GM21390 (cell line): ENCODE results near the gene PTGES3L.
"Not testable (repeated sequence)": the region's sequence is repeated elsewhere in the genome, so short reads cannot be mapped to it uniquely, and the experiment has no call there.

Experiments
- ATAC-seq: cut with Tn5 transposase; IDR thresholded peaks from one replicate; pipeline ENCODE4 v1.9.1; 2021; ENCODE audit not compliant: unreplicated experiment

PTGES3L gene

DNA sequence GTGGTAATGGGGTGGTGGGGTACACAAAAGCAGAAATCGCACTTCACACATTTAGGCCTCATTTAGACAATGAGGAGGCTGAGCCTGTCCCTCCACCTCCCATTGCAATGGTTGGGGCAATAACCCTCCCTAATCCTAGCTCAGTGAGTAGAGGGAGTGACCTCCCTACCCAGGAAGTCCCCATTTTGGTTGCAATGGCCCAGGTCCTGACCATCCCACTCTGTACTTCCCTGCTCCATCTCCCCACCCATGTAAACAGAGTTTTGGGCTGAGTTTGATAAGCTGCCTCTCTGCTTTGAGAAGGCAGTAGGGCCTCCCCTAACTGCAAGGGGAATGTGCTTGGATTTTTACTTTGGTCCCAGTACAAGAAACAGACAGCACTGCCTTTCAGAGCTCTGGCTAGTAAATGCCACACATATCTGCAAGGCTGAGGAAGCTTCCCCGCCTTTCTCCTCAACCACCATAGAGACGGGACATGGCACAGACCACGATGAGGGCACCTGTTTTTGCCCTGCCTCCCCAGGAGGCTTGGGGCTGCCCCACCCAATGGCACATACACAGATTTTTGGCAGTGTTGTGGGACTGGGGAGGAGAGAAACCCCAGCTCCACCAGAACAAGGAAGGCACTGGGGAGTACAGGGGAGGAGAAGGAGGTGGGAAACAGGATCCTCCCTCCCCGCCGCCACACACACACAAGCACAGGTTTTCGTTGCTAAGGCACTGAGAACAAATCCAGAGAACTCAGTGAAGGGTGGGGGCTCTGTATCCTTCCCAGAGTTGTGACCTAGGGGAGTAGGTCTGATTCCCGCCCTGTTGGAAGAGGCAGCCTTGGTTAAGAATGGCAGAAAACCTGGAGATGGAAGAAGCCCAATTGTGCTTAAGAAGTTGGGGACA, 35.0 kb upstream of the PTGES3L start:
- no peak for ATAC-seq

DNA sequence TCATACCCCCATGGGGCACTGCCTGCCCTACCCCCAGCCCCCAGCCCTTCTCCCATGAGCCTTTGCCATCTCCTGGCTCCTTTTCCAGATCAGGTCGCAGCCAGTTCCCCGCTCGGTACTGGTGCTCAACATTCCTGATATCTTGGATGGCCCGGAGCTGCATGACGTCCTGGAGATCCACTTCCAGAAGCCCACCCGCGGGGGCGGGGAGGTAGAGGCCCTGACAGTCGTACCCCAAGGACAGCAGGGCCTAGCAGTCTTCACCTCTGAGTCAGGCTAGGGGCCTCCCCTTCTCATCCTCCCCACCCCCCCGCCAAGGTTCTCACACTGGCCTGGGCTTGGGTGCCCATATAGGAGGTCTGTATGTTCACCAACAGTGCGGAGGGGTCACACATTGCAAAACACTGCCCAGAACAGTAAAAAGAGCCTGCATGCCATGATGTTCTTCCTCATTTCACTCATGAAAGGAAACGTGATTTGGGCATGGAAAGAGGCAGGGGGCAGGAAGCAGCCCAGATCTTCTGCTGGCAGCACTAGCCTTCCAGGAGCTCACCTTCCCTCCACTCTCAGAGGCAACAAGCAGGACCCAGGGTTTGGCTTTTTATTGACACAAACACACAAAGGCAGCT, 34.3 kb upstream of the PTGES3L start:
- no peak for ATAC-seq

DNA sequence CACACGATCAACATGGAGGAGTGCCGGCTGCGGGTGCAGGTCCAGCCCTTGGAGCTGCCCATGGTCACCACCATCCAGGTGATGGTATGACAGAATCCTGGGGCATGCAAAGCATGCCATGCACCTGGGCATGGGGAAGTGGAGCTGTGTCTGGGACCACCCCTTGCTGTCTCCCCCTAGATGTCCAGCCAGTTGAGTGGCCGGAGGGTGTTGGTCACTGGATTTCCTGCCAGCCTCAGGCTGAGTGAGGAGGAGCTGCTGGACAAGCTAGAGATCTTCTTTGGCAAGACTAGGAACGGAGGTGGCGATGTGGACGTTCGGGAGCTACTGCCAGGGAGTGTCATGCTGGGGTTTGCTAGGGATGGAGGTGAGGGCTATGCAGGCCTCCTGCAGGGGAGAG, 33.4 kb upstream of the PTGES3L start:
- no peak for ATAC-seq

DNA sequence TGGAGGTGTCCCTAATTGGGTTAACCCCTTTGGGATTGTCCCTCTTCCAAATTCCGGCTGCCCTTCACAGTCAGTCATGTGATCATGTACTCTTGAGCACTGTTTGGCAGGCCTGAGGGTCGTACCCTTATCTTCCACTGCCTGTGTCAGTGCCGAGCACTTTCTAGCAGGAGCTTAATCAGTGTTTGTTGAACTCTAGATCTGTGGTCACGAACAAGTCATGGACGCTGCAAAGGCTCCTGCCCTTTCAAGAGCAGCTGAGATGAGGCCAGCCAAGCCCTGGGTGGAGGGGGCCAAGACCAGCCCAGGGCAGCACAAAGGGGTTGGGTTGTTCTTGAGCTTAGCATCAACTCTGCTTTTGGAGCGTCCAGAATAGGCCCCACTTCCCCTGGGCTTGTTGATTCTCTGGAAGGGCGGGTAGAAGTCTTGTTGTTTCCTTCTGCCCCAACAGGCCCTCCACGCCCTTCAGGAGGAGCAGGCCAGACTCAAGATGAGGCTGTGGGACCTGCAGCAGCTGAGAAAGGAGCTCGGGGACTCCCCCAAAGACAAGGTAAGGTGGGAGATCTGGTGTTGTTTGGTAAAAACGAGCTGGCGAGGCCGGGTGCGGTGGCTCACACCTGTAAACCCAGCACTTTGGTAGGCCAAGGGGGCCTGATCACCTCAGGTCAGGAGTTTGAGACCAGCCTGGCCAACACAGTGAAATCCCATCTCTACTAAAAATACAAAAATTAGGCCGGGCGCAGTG, 32.0 kb upstream of the PTGES3L start:
- ATAC-seq, result no peak

DNA sequence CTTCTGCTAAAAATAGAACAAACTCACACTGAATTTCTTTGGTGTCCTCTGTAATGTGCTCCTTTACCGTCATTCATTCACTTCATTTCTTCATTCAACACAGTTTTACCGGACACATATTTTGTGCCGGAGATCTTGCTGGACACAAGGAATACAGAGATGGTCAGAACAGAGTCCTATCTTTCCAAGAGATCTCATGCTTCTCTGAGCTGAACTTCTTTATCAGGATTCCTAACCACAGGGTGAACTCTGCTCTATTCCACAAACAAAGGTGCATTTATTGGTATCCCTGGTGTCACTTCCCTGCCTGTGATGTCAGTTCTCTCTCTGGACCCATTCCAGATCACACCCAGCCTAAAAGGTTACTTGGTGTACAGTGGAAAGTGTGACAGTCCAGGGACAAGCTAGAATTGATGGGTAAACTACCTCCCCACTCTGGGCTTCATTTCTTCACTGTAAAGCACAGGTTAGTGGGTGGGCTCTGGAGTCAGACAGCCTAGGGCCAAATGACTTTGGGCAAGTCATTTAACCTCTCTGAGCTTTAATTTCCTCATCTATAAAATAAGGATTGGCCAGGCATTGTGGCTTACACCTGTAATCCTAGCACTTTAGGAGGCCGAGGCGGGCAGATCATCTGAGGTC, 30.9 kb upstream of the PTGES3L start:
- no peak for ATAC-seq

DNA sequence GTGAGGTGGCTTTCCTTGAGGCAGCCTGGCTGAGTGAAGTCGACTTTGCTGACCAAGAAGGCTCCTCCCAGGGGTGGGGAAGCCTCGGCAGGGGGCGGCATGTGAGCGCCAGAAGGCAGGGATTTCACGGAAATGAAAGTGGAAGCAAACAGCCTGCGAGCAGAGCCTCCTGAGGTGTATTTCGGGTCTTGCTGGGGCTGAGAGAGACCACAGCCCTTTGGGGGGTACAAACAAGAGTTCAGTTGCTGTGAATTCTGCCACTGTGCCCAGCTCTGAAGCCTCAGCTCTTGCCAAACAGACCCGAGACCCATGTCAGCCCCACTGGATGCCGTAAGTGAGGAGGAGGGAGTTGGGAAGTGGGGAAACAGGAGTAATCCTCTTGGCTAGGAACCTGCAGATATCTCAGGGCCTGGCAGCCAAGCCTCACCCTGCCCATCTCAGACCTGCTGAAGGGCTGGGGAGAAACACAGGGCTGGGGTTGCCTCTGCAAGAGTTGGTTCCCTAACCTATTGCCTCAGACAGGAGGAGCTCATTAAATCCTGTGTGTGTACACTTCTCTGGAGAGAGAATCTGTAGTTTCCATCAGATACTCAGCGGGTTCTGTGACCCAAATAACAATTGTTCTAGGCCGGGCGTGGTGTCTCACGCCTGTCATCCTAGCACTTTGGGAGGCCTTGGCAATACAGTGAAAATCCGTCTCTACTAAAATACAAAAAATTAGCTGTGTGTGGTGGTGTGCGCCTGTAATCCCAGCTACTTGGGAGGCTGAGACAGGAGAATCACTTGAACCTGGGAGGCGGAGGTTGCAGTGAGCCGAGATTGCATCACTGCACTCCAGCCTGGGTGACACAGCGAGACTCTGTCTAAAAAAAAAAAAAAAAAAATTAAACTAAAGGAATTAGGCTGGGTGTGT, 27.0 kb upstream of the PTGES3L start, which contains the start of gene IFI35:
TSS of gene IFI35 (plus strand) at position 146 of the 913 bp plus-strand sequence. CDS start at position 310, 164 bp downstream.
- peak; percentile 81 for ATAC-seq

DNA sequence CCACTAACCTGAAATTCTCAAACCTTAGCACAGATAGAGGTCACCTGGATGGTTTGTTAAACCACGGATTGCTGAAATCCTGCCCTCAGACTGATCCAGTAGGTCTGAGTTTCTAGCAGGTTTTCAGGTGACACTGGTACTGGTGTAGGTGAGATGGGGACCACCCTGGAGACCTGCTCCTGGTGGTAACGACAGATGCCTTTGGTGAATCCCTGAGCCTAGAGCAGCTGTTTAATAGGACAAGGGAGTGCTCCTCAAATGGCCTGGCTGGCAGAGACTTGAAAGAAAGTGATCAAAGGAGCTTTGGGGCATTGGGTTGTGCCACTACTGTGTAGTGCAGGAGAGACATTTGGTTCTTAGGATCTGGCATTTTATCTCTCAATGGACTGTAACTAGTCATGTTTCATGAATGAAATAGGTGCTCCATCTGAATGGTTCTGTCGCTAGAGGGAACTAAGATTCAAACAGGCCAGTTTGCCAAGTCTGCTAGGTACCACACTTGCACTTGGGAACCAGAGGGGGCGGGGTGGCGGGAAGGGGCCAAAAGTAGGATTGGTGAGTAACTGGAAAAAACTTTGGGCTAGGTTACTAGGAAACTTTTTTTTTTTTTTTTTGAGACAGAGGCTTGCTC, 23.8 kb upstream of the PTGES3L start:
- no peak for ATAC-seq

DNA sequence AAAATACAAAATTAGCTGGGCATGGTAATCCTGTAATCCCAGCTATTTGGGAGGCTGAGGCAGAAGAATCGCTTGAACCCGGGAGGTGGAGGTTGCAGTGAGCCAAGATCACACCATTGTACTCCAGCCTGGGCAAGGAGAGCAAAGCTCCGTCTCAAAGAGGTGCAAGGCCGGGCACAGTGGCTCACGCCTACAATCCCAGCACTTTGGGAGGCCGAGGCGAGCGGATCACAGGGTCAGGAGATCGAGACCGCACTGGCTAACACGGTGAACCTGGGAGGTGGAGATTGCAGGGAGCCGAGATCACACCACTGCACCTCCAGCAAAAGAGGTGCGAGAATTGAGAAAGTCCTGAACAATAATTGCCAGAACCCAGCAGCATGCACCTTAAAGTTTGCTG, 21.0 kb upstream of the PTGES3L start:
- ATAC-seq, result not testable (repeated sequence)

DNA sequence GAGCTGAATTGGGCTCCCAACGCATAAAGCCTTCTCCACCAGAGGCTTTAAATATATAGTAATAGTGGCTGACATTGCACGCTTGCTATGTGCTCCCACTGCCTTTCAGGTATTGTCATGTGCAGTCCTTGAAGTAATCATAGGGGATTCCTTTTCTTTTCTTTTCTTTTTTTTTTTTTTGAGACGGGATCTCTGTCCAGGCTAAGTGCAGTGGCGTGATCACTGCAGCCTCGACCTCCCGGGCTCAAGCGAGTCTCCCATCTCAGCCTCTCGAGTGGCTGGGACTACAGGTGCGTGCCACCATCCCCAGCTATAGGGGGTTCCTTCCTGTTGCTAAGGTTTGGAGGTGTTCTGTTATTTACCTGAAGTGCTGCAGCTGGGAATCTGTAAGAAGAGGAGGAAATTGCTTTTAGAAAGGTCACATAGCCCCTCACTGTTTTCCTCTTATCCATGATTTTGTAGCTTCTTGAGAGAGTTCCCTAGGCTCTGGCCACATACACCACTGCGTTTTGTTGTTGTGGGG, 19.2 kb upstream of the PTGES3L start:
- ATAC-seq, result no peak

DNA sequence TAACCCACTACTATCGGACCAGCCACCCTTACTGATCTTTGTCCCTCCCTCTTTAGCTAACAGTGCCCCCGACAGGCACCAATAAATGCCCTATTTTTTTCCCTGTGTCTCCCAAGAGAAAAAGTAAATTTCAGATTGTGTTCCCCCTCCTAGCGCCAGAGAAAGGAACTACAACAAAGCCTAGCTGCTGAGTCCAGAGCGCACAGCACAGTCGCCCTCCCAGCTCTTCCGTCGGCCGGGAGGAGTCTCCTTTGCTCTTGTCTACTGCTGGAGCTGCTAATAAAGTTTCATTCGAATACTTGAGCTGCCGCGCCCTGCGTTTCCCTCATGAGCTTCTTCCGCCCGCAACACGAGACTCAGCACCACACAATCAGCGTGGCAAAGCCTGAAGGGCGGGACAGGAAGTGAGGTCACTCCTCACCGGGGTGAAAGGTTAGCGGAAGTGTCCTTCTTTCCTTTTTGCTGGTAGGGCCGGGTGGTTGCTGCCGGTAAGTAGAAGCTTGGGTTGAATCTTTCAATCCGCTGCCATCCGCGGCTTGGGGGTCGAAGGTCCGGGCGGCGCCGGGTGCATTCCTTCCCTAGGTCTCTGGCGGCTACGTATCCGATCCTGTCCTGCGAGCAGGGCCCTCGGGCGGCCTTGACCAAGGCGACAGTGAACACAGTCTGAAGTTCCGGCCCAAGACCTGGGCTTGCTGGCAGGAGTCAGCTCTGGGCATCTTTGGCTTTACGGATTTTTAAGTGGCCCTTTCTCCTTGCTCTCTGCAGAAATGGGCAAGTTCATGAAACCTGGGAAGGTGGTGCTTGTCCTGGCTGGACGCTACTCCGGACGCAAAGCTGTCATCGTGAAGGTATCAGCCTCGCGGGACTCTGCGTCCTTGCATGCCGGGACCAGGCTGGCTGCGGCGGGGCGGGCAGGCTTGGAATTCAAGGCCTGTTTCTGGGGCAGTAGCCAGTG, 18.4 kb upstream of the PTGES3L start, which contains the start of gene RPL27:
TSS of gene RPL27 (plus strand) at position 436 of the 955 bp plus-strand sequence. CDS start at position 768, 332 bp downstream.
- peak; percentile 88 for ATAC-seq

DNA sequence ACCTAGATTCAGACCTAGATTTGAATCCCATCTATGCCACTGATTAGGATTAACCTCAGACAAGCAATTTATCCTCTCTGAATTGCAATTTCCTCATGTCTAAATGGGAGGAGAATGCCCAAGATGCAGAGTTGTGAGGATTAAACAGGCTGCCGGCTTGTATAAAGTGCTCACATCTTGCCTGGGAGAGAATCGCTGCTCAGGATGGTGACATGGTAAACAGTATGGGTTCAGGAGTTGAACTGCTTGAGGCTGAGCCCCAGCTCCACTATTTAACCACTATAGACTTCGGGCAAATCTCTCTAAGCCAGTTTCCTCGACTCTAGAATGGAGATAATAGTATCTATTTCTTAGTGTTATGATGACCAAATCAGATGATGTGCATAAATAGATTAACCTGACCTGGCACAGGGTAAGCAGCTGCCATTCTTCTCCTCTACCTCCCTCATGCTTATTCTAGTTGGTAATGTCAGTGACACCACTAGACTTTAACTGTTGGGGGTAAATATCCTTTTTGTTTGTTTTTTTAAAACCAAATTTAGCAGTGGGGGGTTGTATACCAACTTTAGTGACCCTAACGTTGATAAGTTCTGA, 17.6 kb upstream of the PTGES3L start:
- ATAC-seq, result peak; percentile 5

DNA sequence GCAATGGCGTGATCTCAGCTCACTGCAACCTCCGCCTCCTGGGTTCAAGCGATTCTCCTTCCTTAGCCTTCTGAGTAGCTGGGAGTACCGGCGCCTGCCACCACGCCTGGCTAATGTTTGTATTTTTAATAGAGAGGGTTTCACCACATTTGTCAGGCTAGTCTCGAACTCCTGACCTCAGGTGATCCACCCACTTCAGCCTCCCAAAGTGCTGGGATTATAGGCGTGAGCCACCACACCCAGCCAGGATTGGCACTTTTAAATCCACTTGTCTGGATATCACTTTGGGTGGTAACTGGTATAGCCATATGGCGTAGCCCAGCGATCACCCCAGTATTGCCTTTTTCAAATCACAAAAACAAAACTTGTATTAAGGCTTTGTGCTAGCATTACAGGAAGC, 14.0 kb upstream of the PTGES3L start:
- not testable (repeated sequence) for ATAC-seq

DNA sequence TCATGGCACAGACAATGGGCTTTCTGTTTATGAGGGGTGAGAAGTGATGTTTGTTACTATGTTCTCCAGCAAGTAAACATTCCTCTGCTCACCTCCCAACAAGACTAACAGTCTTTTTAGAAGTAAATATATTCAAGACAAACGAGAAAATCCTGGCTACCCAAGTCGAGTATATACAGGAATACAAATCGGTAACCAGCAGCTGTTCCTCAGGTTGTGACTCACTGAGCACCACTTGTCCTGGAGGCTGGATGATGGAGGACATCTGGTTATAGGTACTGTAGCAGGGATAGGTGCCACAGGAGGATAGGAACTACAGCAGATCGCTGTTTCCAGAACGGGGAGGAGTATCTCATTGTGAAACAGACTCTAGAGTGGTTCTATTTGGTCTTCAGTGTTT, 13.0 kb upstream of the PTGES3L start:
- ATAC-seq, result no peak

DNA sequence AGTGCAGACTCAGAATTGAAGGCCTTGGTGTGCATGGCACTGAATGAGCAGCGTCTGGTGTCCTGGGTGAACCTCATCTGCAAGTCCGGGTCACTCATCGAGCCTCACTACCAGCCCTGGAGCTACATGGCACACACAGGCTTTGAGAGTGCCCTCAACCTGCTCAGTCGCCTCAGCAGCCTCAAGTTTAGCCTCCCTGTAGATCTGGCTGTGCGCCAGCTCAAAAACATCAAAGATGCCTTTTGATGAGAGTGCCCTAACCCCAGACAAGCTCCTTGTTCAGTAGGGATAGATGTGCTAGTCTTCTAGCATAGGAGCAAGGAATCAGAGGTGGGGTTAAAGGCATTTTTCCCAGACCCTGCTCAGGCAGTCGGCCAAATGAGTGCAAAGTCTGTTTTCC, 11.6 kb upstream of the PTGES3L start:
- ATAC-seq, result no peak

DNA sequence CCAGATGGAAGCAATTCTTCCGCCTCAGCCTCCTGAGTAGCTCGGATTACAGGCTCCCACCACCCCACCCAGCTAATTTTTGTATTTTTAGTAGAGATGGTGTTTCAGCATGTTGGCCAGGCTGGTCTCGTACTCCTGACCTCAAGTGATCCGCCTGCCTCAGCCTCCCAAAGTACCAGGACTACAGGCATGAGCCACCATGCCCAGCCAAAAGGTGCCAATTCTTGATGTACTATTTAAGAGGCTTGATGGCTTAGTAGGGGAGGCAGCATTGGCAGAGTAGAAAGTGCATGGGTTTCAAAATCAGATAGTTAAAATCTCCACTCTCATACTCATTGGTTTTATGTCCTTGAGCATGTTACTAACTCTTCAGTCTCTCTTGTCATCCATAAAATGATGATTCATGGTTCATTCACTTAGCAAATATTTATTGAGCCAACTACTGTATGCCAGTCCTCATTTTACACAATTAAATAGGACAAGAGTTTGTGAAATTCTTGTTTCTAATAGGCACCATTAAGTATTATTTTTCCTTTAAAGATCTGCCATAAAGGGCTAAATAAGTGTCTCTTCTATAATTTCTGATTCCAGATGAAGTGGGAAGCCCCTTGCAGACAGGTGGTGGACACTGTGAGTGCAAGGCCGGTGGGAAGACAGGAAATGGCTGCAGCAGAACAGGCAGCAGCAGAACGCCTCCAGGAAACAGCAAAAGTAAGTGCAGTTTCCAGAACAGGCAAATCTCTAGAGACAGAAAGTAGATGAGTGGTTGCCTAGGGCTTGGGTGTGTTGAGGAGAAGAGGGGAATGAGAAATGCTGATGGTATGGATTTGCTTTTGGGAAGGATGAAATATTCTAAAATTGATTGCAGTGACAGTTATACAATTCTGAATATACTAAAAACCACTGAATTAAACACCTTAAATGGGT, 10.1 kb upstream of the PTGES3L start:
- ATAC-seq, result no peak

DNA sequence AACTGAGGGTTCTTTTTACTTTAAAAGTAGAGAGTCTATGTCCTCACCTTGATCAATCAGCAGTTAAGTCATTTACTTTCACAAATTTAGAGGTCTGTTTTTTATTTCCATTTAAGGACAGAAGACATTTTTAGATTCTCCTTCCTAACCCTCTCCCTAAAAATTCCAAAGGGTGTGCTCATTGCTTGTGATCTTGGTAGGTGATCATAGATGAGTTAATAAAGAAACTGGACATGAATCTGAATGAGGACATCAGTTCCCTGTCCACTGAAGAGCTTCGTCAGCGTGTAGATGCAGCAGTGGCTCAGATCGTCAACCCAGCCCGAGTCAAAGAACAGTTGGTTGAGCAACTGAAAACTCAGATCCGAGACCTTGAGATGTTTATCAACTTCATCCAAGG, 9.3 kb upstream of the PTGES3L start:
- no peak for ATAC-seq

DNA sequence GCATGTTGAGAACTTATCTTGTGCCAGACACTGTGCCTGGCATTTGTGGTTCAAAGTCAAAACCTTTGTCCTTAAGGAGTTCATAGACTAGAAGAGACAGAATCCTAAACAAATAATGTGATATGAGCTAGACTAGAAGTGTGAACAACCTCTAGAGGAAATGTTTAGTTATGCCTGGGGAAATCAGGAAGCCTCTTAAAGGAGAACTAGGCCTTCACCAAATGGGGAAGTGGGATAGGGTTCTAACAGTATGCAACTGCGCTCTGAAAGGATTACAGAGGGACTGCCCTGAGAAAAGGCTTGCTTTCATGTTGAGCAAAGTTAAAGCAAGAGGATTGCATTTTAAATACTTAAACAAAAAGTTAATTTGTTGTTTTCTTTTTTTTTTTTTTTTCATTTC, 5.3 kb upstream of the PTGES3L start:
- no peak for ATAC-seq
